ENCODE data around the gene CCNJL.

CCNJL gene

DNA sequence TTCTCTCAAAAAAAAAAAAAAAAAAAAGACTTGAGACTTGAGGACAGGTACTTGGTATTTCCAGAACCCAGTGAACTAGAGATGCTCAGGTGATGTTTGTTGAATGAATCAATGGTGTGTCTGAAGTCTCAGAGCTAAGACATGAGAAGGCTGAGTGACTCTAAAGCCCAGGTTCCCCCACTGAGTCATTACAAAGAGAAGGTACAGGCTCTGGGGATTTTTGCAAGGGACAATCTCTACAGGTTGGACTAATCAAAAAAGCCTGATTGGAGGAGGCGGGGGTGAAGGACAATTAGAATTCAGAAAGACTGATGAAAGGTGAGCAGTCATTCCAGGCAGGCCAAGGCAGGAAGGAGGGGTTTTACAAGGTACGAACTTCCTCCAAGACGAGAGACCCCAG, 91.3 kb downstream of the CCNJL start:
- DNase-seq (ENCODE audit: low spot score) = no peak

DNA sequence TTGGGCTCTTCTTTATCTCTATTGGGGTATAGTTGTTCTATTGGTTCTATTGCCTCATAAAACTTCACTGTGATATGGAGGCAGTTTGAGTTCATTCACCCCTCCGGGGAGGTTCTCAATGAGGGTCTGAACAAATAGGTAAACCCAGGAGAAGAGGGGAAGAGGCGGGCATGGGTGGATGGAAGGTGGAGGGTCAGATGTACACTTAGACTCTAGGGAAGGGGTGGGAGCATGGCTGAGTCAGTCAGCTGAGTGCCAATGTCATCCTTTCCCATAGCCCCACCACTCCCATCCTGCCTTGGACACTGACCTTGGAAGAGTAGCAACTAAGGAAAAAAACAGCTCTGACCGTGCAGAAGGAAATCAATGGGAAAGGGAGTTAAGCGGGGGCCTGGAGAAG, 93.0 kb downstream of the CCNJL start:
- no peak for DNase-seq (ENCODE audit: low spot score)

- no peak for DNase-seq (ENCODE audit: low spot score)
Observed at GRCh38 chr5:160213537-160213936, 98.8 kb downstream of the CCNJL start.

GRCh38 chr5:160211352-160211751, 101.0 kb downstream of the CCNJL start:
- DNase-seq (ENCODE audit: low spot score) = no peak

DNA sequence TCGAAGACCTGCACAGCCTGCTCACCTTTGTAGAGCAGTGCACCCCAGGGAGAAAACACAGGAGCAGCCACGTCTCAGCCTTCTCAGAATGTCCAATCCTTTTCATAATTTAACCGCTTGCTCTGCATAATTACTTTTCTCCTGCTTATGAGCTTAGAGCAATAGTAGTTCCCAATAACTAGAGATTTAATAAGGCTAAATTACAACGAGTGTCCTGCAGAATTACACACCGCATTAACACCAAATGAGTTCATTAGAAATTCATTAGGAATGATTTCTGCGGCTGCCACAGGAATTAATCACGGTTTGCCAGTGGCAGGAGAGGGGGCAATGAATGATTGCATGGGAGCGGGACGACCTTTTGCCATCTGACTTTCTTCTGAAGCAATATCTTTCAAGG, 101.8 kb downstream of the CCNJL start:
- no peak for DNase-seq (ENCODE audit: low spot score)

DNA sequence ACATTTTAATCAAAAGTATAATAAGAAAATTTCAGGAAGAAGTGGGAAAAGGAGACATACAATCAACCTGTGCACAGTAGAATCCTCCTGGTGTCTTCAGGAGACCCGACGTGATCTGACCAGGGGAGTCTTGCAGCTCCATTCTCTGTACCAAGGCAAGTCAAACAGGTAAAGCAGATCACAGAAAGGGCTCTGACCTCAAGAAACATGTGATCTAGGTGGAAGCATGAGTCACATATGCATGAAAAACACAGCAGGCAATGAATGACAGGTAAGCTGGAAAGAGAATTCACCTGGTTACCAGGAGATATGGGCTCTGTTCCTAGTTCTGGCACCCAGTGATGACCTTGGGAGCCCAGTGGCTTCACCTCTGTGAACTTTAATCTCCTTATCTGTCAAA, 102.4 kb downstream of the CCNJL start:
- no peak for DNase-seq (ENCODE audit: low spot score)

DNA sequence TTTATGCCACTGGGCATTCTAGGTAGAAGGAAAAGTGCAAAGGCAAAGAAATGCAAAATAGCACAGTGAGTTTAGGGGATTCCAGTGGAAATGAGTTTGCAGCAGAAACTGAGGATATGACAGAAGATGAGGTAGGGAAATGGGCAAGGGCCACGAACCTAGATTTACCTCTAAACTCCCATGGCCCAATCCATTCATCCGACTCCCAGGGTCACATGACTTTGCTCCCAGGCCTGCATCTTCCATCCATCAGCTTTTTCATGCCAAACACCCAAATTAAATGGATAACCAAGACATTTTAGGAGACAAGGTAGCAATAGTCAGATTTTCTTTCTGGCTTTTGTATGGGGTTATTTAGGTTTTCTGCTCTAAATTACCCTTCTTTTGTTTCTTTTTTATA, 105.3 kb downstream of the CCNJL start:
- DNase-seq (ENCODE audit: low spot score) = no peak
